GM21576 (cell line): ENCODE data around the gene PHF14.

Experiments used
- ATAC-seq: cut with Tn5 transposase; IDR thresholded peaks from one replicate; pipeline ENCODE4 v1.9.1; 2021; ENCODE audit warnings: mild to moderate bottlenecking, moderate library complexity; ENCODE audit not compliant: unreplicated experiment

The PHF14 gene

GRCh38 chr7:11104578-11104977, 130.9 kb downstream of the PHF14 start:
- ATAC-seq, result no peak

- no peak for ATAC-seq
Observed at GRCh38 chr7:11109659-11110058, 136.0 kb downstream of the PHF14 start.

GRCh38 chr7:11120068-11120664, 146.5 kb downstream of the PHF14 start:
- ATAC-seq, result peak; percentile 84

- no peak for ATAC-seq
Observed at GRCh38 chr7:11120675-11121220, 147.1 kb downstream of the PHF14 start.

GRCh38 chr7:11124856-11125559, 151.3 kb downstream of the PHF14 start:
- ATAC-seq, result no peak

- no peak for ATAC-seq
Observed at GRCh38 chr7:11127114-11127785, 153.6 kb downstream of the PHF14 start.

GRCh38 chr7:11127988-11128387, 154.3 kb downstream of the PHF14 start:
- ATAC-seq, result no peak

GRCh38 chr7:11128498-11128897, 154.8 kb downstream of the PHF14 start:
- no peak for ATAC-seq

GRCh38 chr7:11130012-11130411, 156.3 kb downstream of the PHF14 start:
- no peak for ATAC-seq

GRCh38 chr7:11130601-11131000, 156.9 kb downstream of the PHF14 start:
- no peak for ATAC-seq

- no peak for ATAC-seq
Observed at GRCh38 chr7:11133436-11133959, 159.8 kb downstream of the PHF14 start.

GRCh38 chr7:11135573-11135972, 161.9 kb downstream of the PHF14 start:
- ATAC-seq, result no peak

GRCh38 chr7:11141541-11141940, 167.9 kb downstream of the PHF14 start:
- ATAC-seq, result no peak

GRCh38 chr7:11153694-11154093, 180.0 kb downstream of the PHF14 start:
- no peak for ATAC-seq

- no peak for ATAC-seq
Observed at GRCh38 chr7:11155883-11156282, 182.2 kb downstream of the PHF14 start.

- no peak for ATAC-seq
Observed at GRCh38 chr7:11161499-11161898, 187.8 kb downstream of the PHF14 start.

GRCh38 chr7:11163220-11163619, 189.5 kb downstream of the PHF14 start:
- no peak for ATAC-seq

- no peak for ATAC-seq
Observed at GRCh38 chr7:11166051-11166450, 192.4 kb downstream of the PHF14 start.

- ATAC-seq, result no peak
Observed at GRCh38 chr7:11168650-11169170, 195.0 kb downstream of the PHF14 start.

- ATAC-seq, result no peak
Observed at GRCh38 chr7:11170175-11170574, 196.5 kb downstream of the PHF14 start.

GRCh38 chr7:11170863-11171568, 197.3 kb downstream of the PHF14 start:
- ATAC-seq, result no peak
